ENCODE measurements around the gene CPVL. TPM values are rescaled to one million over a fixed set of nuclear protein-coding genes. Genes with fewer than 3 reads are reported as not detected.

CPVL gene
- total and polyA plus RNA-seq, 2 donors (not counting 1 experiment from before 2014, with no cell fraction given): 2.6 TPM; not detected in 1

- Histone ChIP-seq H2AFZ (ENCODE audit: insufficient read depth, low read depth, low read length, poor library complexity, severe bottlenecking) (no peak overlapping the region), H3K79me2 (ENCODE audit: control insufficient read depth, insufficient read depth, low read length) (no peaks in the 10 kb centered on the region), H3K4me1 (ENCODE audit: control insufficient read depth in 2 of 2, insufficient read depth in 2 of 2, low read length in 2 of 2) (no peaks in the 10 kb centered on the region), H3K27me3 (replicated peaks in 1 of 4; ENCODE audit: control extremely low read depth in 1 of 4, control insufficient read depth in 3 of 4, insufficient read depth in 4 of 4, low read length in 3 of 4) (peaks cover 0 to 29% (median 14%) of the 10 kb centered on the region in 4 experiments), H3K4me2 (replicated peaks; ENCODE audit: low read depth, low read length, poor library complexity, severe bottlenecking) (no peak overlapping the region), H3K27ac (ENCODE audit: low read length in 2 of 2) (no peak overlapping the region), H3K36me3 (replicated peaks in 1 of 2; ENCODE audit: control extremely low read depth in 1 of 2, control insufficient read depth in 1 of 2, extremely low read depth in 1 of 2, insufficient read depth in 2 of 2, low read length in 1 of 2) (no peaks in the 10 kb centered on the region), H3K9me3 (ENCODE audit: control extremely low read depth in 1 of 3, control insufficient read depth in 2 of 3, insufficient read depth in 1 of 3, low read length in 2 of 3) (no peaks in the 10 kb centered on the region), H3K9ac (ENCODE audit: low read length) (no peak overlapping the region), H3K4me3 (ENCODE audit: control extremely low read depth in 1 of 5, extremely low read depth in 1 of 5, insufficient read depth in 1 of 5, low read depth in 2 of 5, low read length in 4 of 5) (no peak overlapping the region), H4K20me1 (ENCODE audit: control insufficient read depth, insufficient read depth, low read length, poor library complexity, severe bottlenecking) (no peaks in the 10 kb centered on the region)
- Mint-ChIP-seq H3K27ac (no peak overlapping the region), H3K4me1 (peaks cover 8% of the 10 kb centered on the region), H3K4me3 (no peak overlapping the region), H3K9me3 (ENCODE audit: insufficient read depth) (no peaks in the 10 kb centered on the region), H3K27me3 (peaks cover 62% of the 10 kb centered on the region)
- ChIA-PET CTCF (no interaction called here), POLR2A (no interaction called here)
- 0% methylated on average over 1 of the region's 8 CpGs for WGBS (ENCODE audit: insufficient coverage)
- intact Hi-C loops (cut with micrococcal nuclease): no loop called here
- DNase-seq (no peak), ATAC-seq (ENCODE audit: low read depth) (no peak)
- TF ChIP-seq CTCF (IDR thresholded peaks at IDR 0.05): no peak
- TF ChIP-seq EZH2 (IDR thresholded peaks at IDR 0.05; ENCODE audit: borderline replicate concordance, insufficient read depth, low read depth, low read length, poor library complexity, severe bottlenecking): no peak
Measured at GRCh38 chr7:29145553-29146056, 732 bp downstream of the CPVL start.

- H3K4me1 ChIP-seq (ENCODE audit: control insufficient read depth in 2 of 2, insufficient read depth in 2 of 2, low read length in 2 of 2): no peaks in the 10 kb centered on the region
- intact Hi-C loops (cut with micrococcal nuclease): no loop called here
- H3K27ac Mint-ChIP-seq: no peak overlapping the region
- TF ChIP-seq CTCF (IDR thresholded peaks at IDR 0.05) (no peak), EZH2 (IDR thresholded peaks at IDR 0.05; ENCODE audit: borderline replicate concordance, insufficient read depth, low read depth, low read length, poor library complexity, severe bottlenecking) (no peak)
- H3K4me2 ChIP-seq (replicated peaks; ENCODE audit: low read depth, low read length, poor library complexity, severe bottlenecking): no peak overlapping the region
- ChIA-PET CTCF (no interaction called here), POLR2A (no interaction called here)
- H3K4me1 Mint-ChIP-seq: peaks cover 8% of the 10 kb centered on the region
- H3K27me3 Mint-ChIP-seq: peaks cover 56% of the 10 kb centered on the region
- H3K9ac ChIP-seq (ENCODE audit: low read length): no peak overlapping the region
- DNase-seq: no peak
- no peak overlapping the region for H3K27ac ChIP-seq (ENCODE audit: low read length in 2 of 2)
- WGBS (ENCODE audit: insufficient coverage): no CpG with 5 or more reads among the region's 2 CpGs
- H2AFZ ChIP-seq (ENCODE audit: insufficient read depth, low read depth, low read length, poor library complexity, severe bottlenecking): no peak overlapping the region
- H4K20me1 ChIP-seq (ENCODE audit: control insufficient read depth, insufficient read depth, low read length, poor library complexity, severe bottlenecking): no peaks in the 10 kb centered on the region
- ATAC-seq (ENCODE audit: low read depth): no peak
- H3K4me3 Mint-ChIP-seq: no peak overlapping the region
- no peaks in the 10 kb centered on the region for H3K36me3 ChIP-seq (replicated peaks in 1 of 2; ENCODE audit: control extremely low read depth in 1 of 2, control insufficient read depth in 1 of 2, extremely low read depth in 1 of 2, insufficient read depth in 2 of 2, low read length in 1 of 2)
- H3K9me3 Mint-ChIP-seq (ENCODE audit: insufficient read depth): no peaks in the 10 kb centered on the region
- no peak overlapping the region for H3K4me3 ChIP-seq (ENCODE audit: control extremely low read depth in 1 of 5, extremely low read depth in 1 of 5, insufficient read depth in 1 of 5, low read depth in 2 of 5, low read length in 4 of 5)
- H3K9me3 ChIP-seq (ENCODE audit: control extremely low read depth in 1 of 3, control insufficient read depth in 2 of 3, insufficient read depth in 1 of 3, low read length in 2 of 3): no peaks in the 10 kb centered on the region
- peaks cover 0 to 29% (median 13%) of the 10 kb centered on the region in 4 experiments for H3K27me3 ChIP-seq (replicated peaks in 1 of 4; ENCODE audit: control extremely low read depth in 1 of 4, control insufficient read depth in 3 of 4, insufficient read depth in 4 of 4, low read length in 3 of 4)
- H3K79me2 ChIP-seq (ENCODE audit: control insufficient read depth, insufficient read depth, low read length): no peaks in the 10 kb centered on the region
Measured at GRCh38 chr7:29143751-29144150, 2.6 kb downstream of the CPVL start.

Measured in B cell (primary cell).